BJ (cell line): ENCODE results near the gene BEX1. TPM values are rescaled to one million over a fixed set of nuclear protein-coding genes. Genes with fewer than 3 reads are reported as not detected.

Experiments used
- CTCF ChIA-PET: fragments of 350-600 bp; formaldehyde crosslinking; extraction: SDS; loops from one replicate; lab custom pipeline; 2021; ENCODE audit warnings: antibody characterized with exemption, inconsistent platforms; lab: Yijun Ruan, JAX
- POLR2A ChIA-PET: fragments of 300-600 bp; sonication (Branson Sonifier 250); formaldehyde crosslinking; extraction: SDS; loops from one replicate; lab custom pipeline; 2021; ENCODE audit warnings: antibody characterized with exemption; lab: Charles Lee
- DNase-seq: peaks from one replicate; pipeline ENCODE4 v3.0.0-alpha.2; 2011; ENCODE audit warnings: low read depth
- H3K27me3 ChIP-seq: 2 replicates; pipeline ENCODE4 v1.6.0; 2011; ENCODE audit warnings: low read length; ENCODE audit not compliant: control insufficient read depth, insufficient read depth
- H3K36me3 ChIP-seq: 2 replicates; pipeline ENCODE4 v1.5.1; 2011; ENCODE audit warnings: low read length; ENCODE audit not compliant: control insufficient read depth, insufficient read depth
- H3K4me3 ChIP-seq: 2 replicates; pipeline ENCODE4 v1.5.1; 2011; ENCODE audit warnings: low read depth, mild to moderate bottlenecking, control low read depth, low read length
- polyA plus RNA-seq: library from polyadenylated mRNA; depleted of rRNA; stranded (reverse); fragments of >200 nt; gene quantifications from 2 replicates; pipeline ENCODE4 v1.2.3, GENCODE V29; 2011
- TF ChIP-seq, protein P1 (sequence below): IDR thresholded peaks from 2 replicates; pipeline ENCODE4 v1.5.1; 2011; ENCODE audit warnings: low read depth, mild to moderate bottlenecking, control low read depth, inconsistent platforms, low read length, moderate library complexity; ENCODE audit not compliant: insufficient read depth

BEX1 gene
- polyA plus RNA-seq, 1 experiment = 23.9 TPM

DNA sequence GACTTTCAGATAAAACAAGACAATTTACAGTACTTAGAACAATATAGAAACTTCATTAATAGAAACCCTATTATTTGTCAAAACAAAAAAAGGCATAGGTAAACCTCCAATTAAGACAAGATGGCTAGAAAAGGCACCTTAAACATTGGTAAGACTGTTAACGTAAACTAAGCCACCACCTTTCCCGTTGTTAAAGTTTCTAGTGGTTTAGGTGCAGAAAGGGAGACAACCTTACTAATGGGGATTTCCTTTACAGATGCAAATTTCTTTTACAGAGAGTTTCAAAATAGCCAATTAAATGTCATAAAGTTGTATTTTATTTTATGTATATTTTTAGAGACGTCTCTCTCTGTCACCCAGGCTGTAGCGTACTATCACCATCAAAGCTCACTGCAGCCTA lies 36.5 kb upstream of the BEX1 start:
- CTCF ChIA-PET = no interaction called here
- H3K4me3 ChIP-seq = no peak overlapping the region
- DNase-seq = no peak
- POLR2A ChIA-PET = no interaction called here
- H3K36me3 ChIP-seq = no peaks in the 10 kb centered on the region
- H3K27me3 ChIP-seq = no peaks in the 10 kb centered on the region
- TF ChIP-seq, protein P1, sequence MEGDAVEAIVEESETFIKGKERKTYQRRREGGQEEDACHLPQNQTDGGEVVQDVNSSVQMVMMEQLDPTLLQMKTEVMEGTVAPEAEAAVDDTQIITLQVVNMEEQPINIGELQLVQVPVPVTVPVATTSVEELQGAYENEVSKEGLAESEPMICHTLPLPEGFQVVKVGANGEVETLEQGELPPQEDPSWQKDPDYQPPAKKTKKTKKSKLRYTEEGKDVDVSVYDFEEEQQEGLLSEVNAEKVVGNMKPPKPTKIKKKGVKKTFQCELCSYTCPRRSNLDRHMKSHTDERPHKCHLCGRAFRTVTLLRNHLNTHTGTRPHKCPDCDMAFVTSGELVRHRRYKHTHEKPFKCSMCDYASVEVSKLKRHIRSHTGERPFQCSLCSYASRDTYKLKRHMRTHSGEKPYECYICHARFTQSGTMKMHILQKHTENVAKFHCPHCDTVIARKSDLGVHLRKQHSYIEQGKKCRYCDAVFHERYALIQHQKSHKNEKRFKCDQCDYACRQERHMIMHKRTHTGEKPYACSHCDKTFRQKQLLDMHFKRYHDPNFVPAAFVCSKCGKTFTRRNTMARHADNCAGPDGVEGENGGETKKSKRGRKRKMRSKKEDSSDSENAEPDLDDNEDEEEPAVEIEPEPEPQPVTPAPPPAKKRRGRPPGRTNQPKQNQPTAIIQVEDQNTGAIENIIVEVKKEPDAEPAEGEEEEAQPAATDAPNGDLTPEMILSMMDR = no peak

DNA sequence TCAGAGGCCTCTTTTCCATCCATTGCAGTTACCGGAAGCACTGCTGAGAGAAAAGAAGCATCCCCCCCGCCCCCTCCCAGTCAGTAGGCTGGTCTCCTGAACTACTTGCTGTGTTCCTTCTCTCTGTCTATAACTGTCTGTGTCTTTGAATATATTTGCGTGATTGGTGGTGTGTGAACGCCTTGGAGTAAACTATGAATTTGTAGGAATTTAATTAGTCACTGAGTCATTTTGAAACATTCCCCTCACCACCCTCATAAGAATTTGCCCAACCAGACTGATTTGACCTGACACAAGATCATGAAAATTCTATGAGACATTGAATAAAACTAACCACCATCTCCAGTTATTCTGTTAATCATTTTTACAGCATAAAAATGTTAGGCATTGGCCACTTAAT lies 35.7 kb upstream of the BEX1 start:
- no peak for DNase-seq
- Histone ChIP-seq H3K27me3 (no peaks in the 10 kb centered on the region), H3K4me3 (no peak overlapping the region), H3K36me3 (no peaks in the 10 kb centered on the region)
- POLR2A ChIA-PET = no interaction called here
- CTCF ChIA-PET = no interaction called here
- TF ChIP-seq, protein P1 = no peak

DNA sequence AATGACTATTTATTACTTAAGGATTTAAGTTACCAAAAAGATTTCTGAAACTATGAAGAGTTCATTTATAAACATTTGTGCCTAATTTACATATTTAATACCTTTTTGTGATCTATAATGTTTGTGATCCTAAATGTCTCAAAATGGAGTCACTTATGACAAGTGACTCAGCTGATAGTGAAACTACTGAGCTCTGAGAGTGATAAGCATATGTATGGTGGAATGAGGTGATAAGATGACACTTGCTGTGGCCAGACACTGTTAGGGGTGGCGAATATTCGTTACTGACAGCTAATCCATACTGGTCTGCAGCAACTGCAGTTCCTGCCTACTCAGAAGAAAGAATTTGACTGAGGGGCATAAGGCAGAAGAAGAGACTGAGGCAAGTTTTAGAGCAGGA lies 34.5 kb upstream of the BEX1 start:
- POLR2A ChIA-PET = no interaction called here

DNA sequence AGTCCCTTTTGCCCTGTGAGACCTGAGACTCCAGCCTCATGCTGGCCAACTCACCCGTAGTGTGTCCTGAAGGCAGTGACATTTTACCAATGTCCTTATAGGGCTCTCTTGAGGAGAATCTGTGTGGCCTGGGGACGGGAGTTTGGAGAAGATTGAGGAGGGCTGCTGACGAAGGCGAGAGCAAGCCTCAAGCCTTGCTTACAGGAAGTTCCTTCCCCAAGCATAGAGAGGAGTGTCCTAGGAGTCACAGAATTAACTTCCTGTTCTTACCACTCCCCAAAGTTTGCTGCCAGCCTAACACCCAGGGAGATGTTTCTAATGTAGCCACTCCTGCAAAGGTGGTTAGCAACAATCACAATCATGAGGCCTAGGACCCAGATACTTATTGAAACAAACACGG lies 29.0 kb upstream of the BEX1 start, which contains the start of gene NXF3:
TSS of gene NXF3 (minus strand) at position 202 of the 400 bp plus-strand sequence. CDS start at position 82, 120 bp downstream.
- ChIA-PET CTCF (no interaction called here), POLR2A (no interaction called here)
- no peaks in the 10 kb centered on the region for H3K27me3 ChIP-seq
- H3K36me3 ChIP-seq = no peaks in the 10 kb centered on the region
- H3K4me3 ChIP-seq = no peak within 1 kb of the TSS
- TF ChIP-seq, protein P1 = no peak
- no peak for DNase-seq

More for the DNA sequence above, 34.5 kb upstream of the BEX1 start:
- Histone ChIP-seq H3K27me3 (no peaks in the 10 kb centered on the region), H3K4me3 (no peak overlapping the region), H3K36me3 (no peaks in the 10 kb centered on the region)
- no peak for DNase-seq
- CTCF ChIA-PET = no interaction called here
- TF ChIP-seq, protein P1 = no peak

DNA sequence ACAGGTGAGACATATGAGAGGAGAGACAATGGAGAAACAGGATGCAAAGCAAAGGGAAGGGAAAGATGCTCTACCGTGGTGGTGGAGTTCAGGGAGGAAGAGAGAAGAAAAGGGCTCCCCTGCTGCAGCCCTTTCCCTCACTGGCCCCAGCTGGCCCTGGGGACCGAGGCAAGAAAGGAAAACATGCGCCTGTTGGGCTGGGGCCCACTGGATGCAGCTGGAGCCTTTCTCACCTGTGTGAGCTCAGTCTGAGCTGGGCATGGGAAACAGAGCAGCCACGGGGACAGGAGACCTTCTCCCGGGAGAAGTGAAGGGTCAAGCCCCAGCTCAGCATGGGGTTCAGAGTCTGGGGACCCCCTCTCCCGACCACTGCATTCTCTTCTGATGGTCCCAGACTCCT lies 17.1 kb upstream of the BEX1 start:
- TF ChIP-seq, protein P1 = no peak
- Histone ChIP-seq H3K36me3 (no peaks in the 10 kb centered on the region), H3K27me3 (no peaks in the 10 kb centered on the region), H3K4me3 (no peak overlapping the region)
- ChIA-PET POLR2A (no interaction called here), CTCF (no interaction called here)
- DNase-seq = no peak
